Measurements from ENCODE around the gene NUAK2.

DNA sequence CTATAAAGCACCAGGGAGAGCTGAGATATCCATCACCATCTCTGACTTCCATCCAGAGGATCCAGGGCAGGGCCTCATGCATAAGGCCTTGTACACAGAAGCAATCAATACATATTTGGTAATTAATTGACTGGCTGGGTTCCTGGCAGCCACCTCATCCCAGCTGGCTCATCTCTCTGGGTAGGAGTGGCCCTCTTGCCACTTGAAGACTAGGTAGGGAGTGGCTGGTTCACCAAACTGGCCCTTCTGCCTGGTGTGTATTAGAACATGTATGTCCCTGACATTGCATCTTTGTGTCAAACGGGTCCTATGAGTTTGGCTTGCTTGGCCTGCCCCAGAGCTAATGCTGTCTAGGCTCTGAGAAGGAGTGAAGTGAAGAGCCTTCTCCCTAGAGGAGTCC is 11.8 kb downstream of the NUAK2 start:
- no peak for TF ChIP-seq FOXA1 (IDR thresholded peaks at IDR 0.05)
- TF ChIP-seq, protein P1, sequence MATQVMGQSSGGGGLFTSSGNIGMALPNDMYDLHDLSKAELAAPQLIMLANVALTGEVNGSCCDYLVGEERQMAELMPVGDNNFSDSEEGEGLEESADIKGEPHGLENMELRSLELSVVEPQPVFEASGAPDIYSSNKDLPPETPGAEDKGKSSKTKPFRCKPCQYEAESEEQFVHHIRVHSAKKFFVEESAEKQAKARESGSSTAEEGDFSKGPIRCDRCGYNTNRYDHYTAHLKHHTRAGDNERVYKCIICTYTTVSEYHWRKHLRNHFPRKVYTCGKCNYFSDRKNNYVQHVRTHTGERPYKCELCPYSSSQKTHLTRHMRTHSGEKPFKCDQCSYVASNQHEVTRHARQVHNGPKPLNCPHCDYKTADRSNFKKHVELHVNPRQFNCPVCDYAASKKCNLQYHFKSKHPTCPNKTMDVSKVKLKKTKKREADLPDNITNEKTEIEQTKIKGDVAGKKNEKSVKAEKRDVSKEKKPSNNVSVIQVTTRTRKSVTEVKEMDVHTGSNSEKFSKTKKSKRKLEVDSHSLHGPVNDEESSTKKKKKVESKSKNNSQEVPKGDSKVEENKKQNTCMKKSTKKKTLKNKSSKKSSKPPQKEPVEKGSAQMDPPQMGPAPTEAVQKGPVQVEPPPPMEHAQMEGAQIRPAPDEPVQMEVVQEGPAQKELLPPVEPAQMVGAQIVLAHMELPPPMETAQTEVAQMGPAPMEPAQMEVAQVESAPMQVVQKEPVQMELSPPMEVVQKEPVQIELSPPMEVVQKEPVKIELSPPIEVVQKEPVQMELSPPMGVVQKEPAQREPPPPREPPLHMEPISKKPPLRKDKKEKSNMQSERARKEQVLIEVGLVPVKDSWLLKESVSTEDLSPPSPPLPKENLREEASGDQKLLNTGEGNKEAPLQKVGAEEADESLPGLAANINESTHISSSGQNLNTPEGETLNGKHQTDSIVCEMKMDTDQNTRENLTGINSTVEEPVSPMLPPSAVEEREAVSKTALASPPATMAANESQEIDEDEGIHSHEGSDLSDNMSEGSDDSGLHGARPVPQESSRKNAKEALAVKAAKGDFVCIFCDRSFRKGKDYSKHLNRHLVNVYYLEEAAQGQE (IDR thresholded peaks at IDR 0.05), result no peak
